Measurements from ENCODE around the gene MSRB3. TPM values are rescaled to one million over a fixed set of nuclear protein-coding genes. Genes with fewer than 3 reads are reported as not detected.

Gene MSRB3
- total RNA-seq, 2 donors from 2014 or later: 1.2 to 2.1 TPM

DNA sequence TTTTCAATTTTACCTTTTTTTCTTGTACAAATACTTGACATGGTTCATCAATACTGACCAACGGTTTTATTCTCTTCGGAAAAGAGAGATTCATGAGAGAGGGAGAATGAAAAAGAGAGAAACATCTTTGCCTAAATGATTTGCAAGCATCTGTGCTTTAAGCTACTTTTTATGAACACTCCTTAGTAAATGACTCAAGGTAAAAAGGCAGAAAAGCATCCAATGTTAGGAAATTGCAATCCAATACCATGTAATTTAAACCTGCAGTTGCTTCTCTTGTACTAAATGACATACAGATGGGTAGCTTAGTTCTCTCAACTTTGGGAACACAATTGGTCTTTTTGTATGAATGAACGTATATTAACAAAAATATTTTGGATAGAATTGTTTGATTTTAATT lies 46.1 kb downstream of the MSRB3 start:
- Histone ChIP-seq H3K27ac (ENCODE audit: low read depth, low read length) (no peak overlapping the region), H3K27me3 (ENCODE audit: control insufficient read depth, insufficient read depth, low read length, poor library complexity, severe bottlenecking) (no peaks in the 10 kb centered on the region), H3K4me1 (ENCODE audit: control insufficient read depth, insufficient read depth, low read length) (no peaks in the 10 kb centered on the region), H3K36me3 (ENCODE audit: control insufficient read depth, insufficient read depth, low read length) (no peaks in the 10 kb centered on the region), H3K4me3 (ENCODE audit: low read length) (no peak overlapping the region), H3K9ac (ENCODE audit: extremely low read depth, low read length, poor library complexity, severe bottlenecking) (no peak overlapping the region), H3K9me3 (ENCODE audit: control insufficient read depth, low read length) (no peaks in the 10 kb centered on the region)
- Mint-ChIP-seq H3K9me3 (no peaks in the 10 kb centered on the region), H3K27me3 (ENCODE audit: insufficient read depth) (no peaks in the 10 kb centered on the region), H3K36me3 (ENCODE audit: low read depth) (no peaks in the 10 kb centered on the region), H3K27ac (no peak overlapping the region), H3K4me3 (no peak overlapping the region), H3K4me1 (peaks cover 3% of the 10 kb centered on the region)
- 80 to 94% methylated on average over 2 of the region's 3 CpGs for WGBS, 2 experiments (ENCODE audit: insufficient coverage in 1 of 2, insufficient read length in 1 of 2)
- TF ChIP-seq, protein P1, sequence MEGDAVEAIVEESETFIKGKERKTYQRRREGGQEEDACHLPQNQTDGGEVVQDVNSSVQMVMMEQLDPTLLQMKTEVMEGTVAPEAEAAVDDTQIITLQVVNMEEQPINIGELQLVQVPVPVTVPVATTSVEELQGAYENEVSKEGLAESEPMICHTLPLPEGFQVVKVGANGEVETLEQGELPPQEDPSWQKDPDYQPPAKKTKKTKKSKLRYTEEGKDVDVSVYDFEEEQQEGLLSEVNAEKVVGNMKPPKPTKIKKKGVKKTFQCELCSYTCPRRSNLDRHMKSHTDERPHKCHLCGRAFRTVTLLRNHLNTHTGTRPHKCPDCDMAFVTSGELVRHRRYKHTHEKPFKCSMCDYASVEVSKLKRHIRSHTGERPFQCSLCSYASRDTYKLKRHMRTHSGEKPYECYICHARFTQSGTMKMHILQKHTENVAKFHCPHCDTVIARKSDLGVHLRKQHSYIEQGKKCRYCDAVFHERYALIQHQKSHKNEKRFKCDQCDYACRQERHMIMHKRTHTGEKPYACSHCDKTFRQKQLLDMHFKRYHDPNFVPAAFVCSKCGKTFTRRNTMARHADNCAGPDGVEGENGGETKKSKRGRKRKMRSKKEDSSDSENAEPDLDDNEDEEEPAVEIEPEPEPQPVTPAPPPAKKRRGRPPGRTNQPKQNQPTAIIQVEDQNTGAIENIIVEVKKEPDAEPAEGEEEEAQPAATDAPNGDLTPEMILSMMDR (conservative IDR thresholded peaks at IDR 0.05): no peak
- DNase-seq: no peak

DNA sequence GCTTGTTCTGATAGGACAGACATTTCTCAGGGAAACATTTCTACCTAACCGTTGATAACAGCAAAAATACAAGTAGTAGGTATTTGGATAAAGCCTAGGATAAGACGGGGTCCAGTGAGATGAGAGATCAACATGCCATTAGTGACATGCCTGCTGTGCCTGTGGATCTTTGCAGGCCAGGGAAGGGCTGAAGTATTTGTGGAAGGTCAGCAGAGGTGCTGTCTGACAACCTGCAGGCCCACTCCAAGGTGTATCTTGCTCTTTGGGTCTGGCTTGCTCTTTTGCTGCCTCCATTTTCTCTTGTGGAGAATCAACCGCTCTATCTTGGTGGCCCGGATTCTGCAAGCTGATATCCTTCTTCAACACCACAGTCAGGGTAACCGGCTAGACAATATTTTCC lies 46.7 kb downstream of the MSRB3 start:
- Histone ChIP-seq H3K27me3 (ENCODE audit: control insufficient read depth, insufficient read depth, low read length, poor library complexity, severe bottlenecking) (no peaks in the 10 kb centered on the region), H3K9me3 (ENCODE audit: control insufficient read depth, low read length) (no peaks in the 10 kb centered on the region), H3K9ac (ENCODE audit: extremely low read depth, low read length, poor library complexity, severe bottlenecking) (no peak overlapping the region), H3K27ac (ENCODE audit: low read depth, low read length) (no peak overlapping the region), H3K4me1 (ENCODE audit: control insufficient read depth, insufficient read depth, low read length) (no peaks in the 10 kb centered on the region), H3K36me3 (ENCODE audit: control insufficient read depth, insufficient read depth, low read length) (no peaks in the 10 kb centered on the region), H3K4me3 (ENCODE audit: low read length) (no peak overlapping the region)
- 91 to 94% methylated on average over 3 to 5 of the region's 5 CpGs for WGBS, 2 experiments (ENCODE audit: insufficient coverage in 1 of 2, insufficient read length in 1 of 2)
- TF ChIP-seq, protein P1 (conservative IDR thresholded peaks at IDR 0.05): no peak
- Mint-ChIP-seq H3K36me3 (ENCODE audit: low read depth) (no peaks in the 10 kb centered on the region), H3K9me3 (no peaks in the 10 kb centered on the region), H3K4me3 (no peak overlapping the region), H3K27ac (no peak overlapping the region), H3K4me1 (no peaks in the 10 kb centered on the region), H3K27me3 (ENCODE audit: insufficient read depth) (no peaks in the 10 kb centered on the region)
- DNase-seq: peak; percentile 60

DNA sequence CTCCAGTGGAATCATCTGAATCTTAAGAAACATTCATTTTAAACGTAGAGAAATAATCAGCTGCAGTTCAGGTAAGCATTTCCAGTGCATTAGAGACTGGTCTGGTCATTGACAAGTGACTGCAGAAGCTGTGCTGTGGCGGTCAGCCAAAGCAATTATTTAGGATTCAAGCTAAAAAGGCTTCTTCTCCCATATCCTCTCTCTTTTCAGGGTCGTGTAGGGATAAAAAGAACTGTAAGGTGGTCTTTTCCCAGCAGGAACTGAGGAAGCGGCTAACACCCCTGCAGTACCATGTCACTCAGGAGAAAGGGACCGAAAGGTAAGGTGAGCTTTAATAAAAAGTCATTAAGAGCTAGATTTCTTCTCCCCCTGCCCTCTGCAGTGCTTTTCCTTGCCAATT lies 48.1 kb downstream of the MSRB3 start:
- Histone ChIP-seq H3K4me3 (ENCODE audit: low read length) (no peak overlapping the region), H3K27ac (ENCODE audit: low read depth, low read length) (no peak overlapping the region), H3K4me1 (ENCODE audit: control insufficient read depth, insufficient read depth, low read length) (no peaks in the 10 kb centered on the region), H3K27me3 (ENCODE audit: control insufficient read depth, insufficient read depth, low read length, poor library complexity, severe bottlenecking) (no peaks in the 10 kb centered on the region), H3K36me3 (ENCODE audit: control insufficient read depth, insufficient read depth, low read length) (no peaks in the 10 kb centered on the region), H3K9me3 (ENCODE audit: control insufficient read depth, low read length) (no peaks in the 10 kb centered on the region), H3K9ac (ENCODE audit: extremely low read depth, low read length, poor library complexity, severe bottlenecking) (no peak overlapping the region)
- TF ChIP-seq, protein P1 (conservative IDR thresholded peaks at IDR 0.05): no peak
- Mint-ChIP-seq H3K27ac (no peak overlapping the region), H3K27me3 (ENCODE audit: insufficient read depth) (peaks cover 4% of the 10 kb centered on the region), H3K4me3 (no peak overlapping the region), H3K4me1 (no peaks in the 10 kb centered on the region), H3K9me3 (no peaks in the 10 kb centered on the region), H3K36me3 (ENCODE audit: low read depth) (no peaks in the 10 kb centered on the region)
- DNase-seq: no peak
- 81 to 100% methylated on average over 2 to 5 of the region's 5 CpGs for WGBS, 2 experiments (ENCODE audit: insufficient coverage in 1 of 2, insufficient read length in 1 of 2)

Measured in endodermal cell (in vitro differentiated cells).